GM10847 (cell line): ENCODE results near the gene TTLL4.

ENCODE experiments used
- POLR2A ChIP-seq: IDR thresholded peaks from 2 replicates; pipeline ENCODE4 v1.6.1; 2011; ENCODE audit not compliant: insufficient read length; ENCODE audit errors: extremely low read depth

The TTLL4 gene

DNA sequence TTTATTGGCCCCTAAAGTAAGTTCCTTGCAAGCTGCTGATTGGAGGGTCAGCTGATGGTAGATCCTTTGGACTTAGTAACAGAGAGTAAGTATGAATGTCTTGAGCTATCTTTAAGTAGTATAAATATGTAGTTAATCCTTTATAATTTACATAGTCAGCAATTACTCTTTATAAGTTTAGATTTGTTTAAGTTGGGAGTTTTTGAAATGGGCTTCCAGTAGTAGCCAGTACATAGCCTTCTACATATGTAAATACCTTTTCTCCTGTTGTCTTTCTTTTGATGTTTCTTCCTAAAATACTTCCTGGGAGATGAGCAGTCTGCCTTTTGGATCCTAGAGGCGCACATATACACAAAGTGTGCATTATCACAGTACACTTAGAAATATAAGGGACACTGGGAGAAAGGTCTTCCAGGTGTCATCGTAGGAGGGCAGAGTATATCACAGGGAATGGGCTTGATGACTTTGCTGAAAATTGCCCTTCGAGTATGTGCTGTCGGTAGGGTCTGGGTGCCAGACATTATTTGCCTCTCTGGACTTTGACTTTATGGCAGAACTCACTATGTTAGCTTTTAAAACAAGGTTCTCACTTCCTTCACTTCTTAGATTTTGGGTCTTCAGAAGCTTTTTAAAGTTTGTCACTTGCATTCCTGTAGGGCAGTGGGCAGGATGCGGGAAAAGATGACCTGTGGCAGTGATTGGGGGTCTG is 21.6 kb downstream of the TTLL4 start:
- TF ChIP-seq POLR2A = no peak

DNA sequence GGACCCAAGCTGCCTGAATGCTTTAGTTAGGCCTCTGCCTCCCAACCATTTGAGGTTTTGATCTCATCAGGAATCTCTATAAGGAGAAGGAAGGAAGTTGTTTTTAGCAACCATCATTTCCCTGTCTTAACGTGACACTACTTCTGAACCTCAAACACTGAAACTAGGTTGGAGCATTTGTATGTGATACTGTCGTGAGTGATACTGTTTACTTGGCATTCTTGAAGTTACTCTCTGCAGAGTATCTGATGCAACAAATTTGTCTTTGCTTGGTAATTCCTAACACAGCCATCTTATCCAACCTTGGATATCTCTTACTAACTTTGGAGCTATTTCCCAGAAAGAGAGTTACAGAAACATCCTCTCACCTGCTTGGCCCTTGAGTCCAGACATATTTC is 22.1 kb downstream of the TTLL4 start:
- no peak for TF ChIP-seq POLR2A

DNA sequence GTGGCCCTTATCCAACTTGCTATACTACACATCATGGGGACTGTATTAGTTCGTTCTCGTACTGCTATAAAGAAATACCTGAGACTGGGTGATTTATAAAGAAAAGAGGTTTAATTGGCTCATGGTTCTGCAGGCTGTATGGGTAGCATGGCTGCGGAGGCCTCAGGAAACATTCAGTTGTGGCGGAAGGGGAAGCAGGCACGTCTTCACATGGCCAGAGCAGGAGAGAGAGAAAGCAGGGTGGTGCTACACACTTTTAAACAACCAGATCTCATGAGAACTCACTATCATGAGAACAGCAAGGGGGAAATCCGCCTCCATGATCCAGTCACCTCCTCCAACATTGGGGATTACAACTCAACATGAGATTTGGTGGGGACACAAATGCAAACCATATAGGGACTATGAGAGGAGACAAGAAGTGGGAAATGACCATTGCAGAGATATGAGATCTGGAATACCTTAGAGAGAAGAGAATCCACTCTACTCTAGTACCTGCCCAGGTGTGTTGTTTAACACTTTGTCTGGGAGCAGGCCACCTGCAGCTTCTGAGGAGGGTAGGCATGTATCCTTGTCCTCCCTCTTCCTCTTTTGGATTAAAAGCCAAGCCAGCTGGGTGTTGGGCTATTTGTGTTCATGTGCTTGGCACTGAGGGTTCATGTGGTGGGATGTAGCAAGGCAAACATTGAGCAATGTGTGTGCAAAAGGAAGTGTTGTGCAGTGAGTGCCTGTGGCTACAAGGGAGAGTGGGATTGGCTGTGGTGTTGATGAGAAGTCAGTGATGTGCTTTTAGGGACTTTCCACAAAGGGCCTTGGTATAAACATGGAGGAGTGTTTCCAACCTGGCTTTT is 22.8 kb downstream of the TTLL4 start:
- TF ChIP-seq POLR2A = no peak

DNA sequence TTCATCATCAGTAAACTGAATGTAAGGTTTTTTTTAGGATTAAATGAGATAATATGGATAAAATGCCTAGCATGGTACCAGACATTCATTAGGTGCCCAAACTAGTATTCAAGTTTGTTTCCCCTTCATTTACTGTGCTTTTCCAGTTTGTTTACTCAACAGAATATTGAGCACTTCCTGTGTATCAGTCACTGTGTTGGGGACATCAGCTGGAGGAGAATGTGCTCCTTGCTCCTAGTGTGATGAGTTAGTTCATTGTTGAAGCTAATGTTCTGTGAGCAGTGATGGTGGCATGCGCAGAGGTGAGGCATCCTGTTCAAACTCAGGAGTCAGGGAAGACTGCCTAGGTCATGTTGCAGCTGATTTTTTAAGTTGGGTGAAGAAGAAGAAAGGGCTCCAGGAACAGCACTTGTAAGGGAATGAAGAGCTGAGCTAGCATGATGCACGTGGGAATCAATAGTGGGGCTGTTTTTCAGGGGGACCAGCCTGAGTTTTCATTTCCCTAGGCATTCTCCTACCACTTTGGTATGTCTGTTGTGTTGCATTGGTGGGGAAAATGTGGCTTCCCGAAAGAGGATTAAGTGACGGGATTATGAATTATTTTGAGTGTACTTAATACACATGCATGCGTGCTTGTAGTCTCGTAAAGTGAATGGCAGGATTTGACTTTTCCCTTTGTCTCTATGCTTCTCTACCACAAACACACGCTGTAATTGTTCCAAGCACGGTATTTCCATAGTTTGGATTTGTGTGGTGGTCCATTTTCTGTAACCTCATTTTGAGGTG is 23.7 kb downstream of the TTLL4 start:
- TF ChIP-seq POLR2A = no peak

DNA sequence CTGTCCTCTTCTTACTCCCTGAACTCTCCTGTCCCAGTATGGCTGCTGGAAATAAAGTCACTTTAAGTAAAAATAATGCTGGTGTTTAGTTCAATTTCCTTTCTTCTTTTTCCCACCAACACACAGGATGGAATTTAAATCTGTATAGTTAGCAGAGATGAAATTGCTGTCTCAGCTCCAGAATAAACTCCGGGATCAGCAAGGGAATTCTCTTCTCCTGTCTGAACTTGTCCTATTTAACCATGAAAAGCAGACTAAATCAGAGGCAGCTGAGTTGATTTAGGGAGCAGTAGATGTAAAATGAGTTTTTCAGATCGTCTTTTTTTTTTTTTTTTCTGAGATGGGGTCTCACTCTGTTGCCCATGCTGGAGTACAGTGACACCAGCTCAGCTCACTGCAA is 25.9 kb downstream of the TTLL4 start:
- no peak for TF ChIP-seq POLR2A

DNA sequence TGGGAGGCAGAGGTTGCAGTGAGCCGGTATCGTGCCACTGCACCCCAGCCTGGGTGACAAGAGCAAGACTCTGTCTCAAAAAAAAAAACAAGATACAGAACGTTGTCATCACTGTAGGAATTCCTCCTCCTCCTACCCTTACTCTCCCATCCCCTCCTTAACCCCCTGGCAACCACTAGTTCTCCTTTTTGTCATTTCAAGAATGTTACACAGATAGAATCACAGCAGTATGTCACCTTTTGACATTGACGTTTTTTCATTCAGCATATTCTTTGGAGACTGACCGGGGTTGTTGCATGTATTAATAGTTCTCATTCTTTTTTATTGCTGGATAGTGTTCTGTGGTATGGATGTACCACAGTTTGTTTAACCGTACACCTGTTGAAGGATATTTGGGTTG is 32.4 kb downstream of the TTLL4 start:
- TF ChIP-seq POLR2A = no peak

DNA sequence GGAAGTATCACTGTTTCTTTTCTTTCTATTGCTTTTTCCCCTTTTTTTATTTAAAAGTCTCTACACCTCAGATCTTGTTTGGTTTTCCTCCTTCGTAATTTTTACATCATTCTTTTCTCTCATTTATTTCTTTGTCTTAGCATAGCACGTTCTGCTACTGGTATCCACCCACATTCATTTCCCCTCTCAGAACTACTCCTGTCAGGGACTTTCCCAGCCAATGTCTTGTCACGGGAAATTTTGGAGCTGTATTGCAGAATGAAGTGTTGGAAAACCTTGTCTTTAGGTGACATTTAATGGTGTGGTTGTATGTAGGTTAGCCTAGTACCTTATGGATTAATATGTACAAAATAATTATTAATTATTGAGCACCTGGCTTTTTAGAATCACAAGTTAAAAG is 34.0 kb downstream of the TTLL4 start:
- TF ChIP-seq POLR2A = no peak

- TF ChIP-seq POLR2A = no peak
Observed at GRCh38 chr2:218745160-218745558, 34.5 kb downstream of the TTLL4 start.

GRCh38 chr2:218745559-218746469 is 35.2 kb downstream of the TTLL4 start:
- TF ChIP-seq POLR2A = no peak

DNA sequence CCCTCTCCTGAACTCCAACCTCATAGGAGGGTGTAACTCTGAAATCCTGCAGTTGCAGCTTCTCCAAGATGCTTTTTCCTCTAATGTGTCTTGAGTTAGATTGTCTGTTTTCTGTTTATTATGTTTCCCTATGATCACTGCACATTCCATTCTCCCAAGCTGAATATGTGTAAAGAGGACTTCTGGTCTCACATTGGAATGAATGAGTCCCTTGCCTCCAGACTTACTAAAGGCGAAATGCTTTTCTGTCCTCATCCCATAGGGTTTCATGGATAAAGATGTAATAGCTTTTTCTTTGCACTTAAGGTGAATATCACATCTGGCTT is 35.8 kb downstream of the TTLL4 start:
- no peak for TF ChIP-seq POLR2A

DNA sequence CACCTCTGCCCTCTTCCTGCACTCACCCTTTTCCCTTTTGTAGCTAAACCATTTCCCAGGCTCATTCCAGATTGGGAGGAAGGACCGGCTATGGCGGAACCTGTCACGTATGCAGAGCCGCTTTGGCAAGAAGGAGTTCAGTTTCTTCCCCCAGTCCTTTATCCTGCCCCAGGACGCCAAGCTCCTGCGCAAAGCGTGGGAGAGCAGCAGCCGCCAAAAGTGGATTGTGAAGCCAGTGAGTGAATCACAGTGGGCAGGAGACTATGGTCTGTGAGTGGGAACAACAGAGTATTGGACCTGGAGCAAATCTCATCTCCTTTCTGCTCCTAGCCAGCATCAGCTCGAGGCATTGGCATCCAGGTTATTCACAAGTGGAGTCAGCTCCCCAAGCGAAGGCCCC is 36.3 kb downstream of the TTLL4 start:
- no peak for TF ChIP-seq POLR2A

DNA sequence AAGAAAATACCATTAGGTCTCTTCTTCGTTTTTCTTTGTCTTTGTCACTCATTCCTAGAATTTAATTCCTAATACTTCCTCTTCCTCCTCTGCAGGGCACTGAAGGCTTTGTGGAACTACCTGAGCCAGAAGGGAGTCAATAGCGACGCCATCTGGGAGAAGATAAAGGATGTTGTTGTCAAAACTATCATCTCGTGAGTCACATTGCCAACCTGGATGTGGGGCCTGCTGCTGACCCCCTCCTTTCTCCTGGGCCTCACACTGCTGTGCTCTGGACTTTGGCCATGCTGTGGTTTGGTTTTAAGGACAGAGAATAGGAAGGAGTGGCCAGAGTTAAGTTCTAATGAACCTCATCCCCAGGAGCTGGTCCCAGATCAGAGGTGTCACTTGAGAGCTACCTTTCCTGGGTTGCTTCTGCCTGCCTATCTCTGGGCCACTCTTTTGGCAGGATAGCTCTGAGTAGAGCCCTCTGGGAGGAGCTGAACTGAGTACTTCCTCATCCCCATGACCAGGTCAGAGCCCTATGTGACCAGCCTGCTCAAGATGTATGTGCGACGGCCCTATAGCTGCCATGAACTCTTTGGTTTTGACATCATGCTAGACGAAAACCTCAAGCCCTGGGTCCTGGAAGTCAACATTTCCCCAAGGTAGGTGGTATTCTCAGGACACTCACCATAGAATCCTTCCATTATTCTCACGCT is 38.3 kb downstream of the TTLL4 start:
- no peak for TF ChIP-seq POLR2A

DNA sequence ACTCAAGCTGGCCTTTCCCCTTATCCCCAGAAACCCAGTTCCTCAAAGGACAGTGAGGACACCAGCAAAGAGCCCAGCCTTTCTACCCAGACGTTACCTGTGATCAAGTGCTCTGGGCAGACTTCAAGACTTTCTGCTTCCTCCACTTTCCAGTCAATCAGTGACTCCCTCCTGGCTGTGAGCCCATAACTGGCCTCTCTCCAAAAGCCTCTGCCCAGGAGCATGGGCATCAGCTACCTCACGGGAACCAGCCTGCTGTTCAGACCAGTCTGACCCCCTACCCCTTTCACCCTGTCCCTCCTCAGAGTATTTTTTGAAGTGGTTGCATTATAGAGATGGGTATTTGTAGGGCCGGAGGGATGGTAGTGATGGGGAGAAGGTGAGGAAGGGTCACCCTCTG is 43.6 kb downstream of the TTLL4 start:
- TF ChIP-seq POLR2A = no peak

GRCh38 chr2:218754781-218755180 is 44.1 kb downstream of the TTLL4 start:
- no peak for TF ChIP-seq POLR2A
